CD4-positive, CD25-positive, alpha-beta regulatory T cell (primary cell): ENCODE measurements around the gene CALHM3. TPM values are rescaled to one million over a fixed set of nuclear protein-coding genes. Genes with fewer than 3 reads are reported as not detected.
A peak's percentile ranks its signal among the peaks of the same experiment; 100 is the strongest.
"Not testable (repeated sequence)": the region's sequence is repeated elsewhere in the genome, so short reads cannot be mapped to it uniquely, and the experiment has no call there.

Experiments used
- ATAC-seq, 2 donors: fragments of 150-1000 bp; cut with Tn5 transposase; one replicate each; pipeline ENCODE4 v1.10.0; 2021; ENCODE audit warnings: low read depth in 2 of 2, moderate number of reproducible peaks in 2 of 2, moderate library complexity in 1 of 2
- DNase-seq, 3 donors: peaks; one replicate each; pipeline versions ENCODE4 v3.0.0 to v3.0.0-alpha.2; 2012 to 2022; ENCODE audit warnings: mixed read lengths in 1 of 3
- H3K27ac ChIP-seq: one replicate; pipeline ENCODE4 v1.7.0; 2013; ENCODE audit warnings: mild to moderate bottlenecking, low read length; ENCODE audit not compliant: insufficient read depth, poor library complexity, severe bottlenecking
- H3K27me3 ChIP-seq: one replicate; pipeline ENCODE4 v1.7.0; 2013; ENCODE audit warnings: low read length; ENCODE audit not compliant: control insufficient read depth, insufficient read depth
- H3K36me3 ChIP-seq: one replicate; pipeline ENCODE4 v1.7.0; 2013; ENCODE audit warnings: mild to moderate bottlenecking, low read length, moderate library complexity; ENCODE audit not compliant: control insufficient read depth, insufficient read depth
- H3K4me1 ChIP-seq: 2 replicates; pipeline ENCODE4 v1.7.0; 2013; ENCODE audit warnings: mild to moderate bottlenecking, low read length; ENCODE audit not compliant: insufficient read depth, control insufficient read depth, poor library complexity, severe bottlenecking
- H3K4me3 ChIP-seq: one replicate; pipeline ENCODE4 v1.7.0; 2013; ENCODE audit warnings: low read depth, mild to moderate bottlenecking, low read length, moderate library complexity
- H3K9me3 ChIP-seq, 2 experiments: 1 replicate in 1 of 2; 2 replicates in 1 of 2; pipeline ENCODE4 v1.7.0; 2013; ENCODE audit warnings: low read length in 2 of 2, mild to moderate bottlenecking in 1 of 2, moderate library complexity in 1 of 2; ENCODE audit not compliant: control insufficient read depth in 2 of 2
- H3K27ac Mint-ChIP-seq, 3 donors: one replicate each; pipeline ENCODE4 v1.8.0; 2020 to 2022; ENCODE audit warnings: mild to moderate bottlenecking in 3 of 3, mixed read lengths in 3 of 3, moderate library complexity in 2 of 3
- H3K27me3 Mint-ChIP-seq: one replicate; pipeline ENCODE4 v1.8.0; 2022; ENCODE audit warnings: mild to moderate bottlenecking, mixed read lengths
- H3K36me3 Mint-ChIP-seq: one replicate; pipeline ENCODE4 v1.8.0; 2020; ENCODE audit warnings: mixed read lengths
- H3K4me1 Mint-ChIP-seq, 4 donors: one replicate each; pipeline ENCODE4 v1.8.0; 2020 to 2022; ENCODE audit warnings: mixed read lengths in 4 of 4, mild to moderate bottlenecking in 1 of 4
- H3K4me3 Mint-ChIP-seq, 4 donors: one replicate each; pipeline ENCODE4 v1.8.0; 2020 to 2022; ENCODE audit warnings: mild to moderate bottlenecking in 4 of 4, mixed read lengths in 4 of 4, moderate library complexity in 3 of 4
- H3K9me3 Mint-ChIP-seq, 7 donors: one replicate each; pipeline ENCODE4 v1.8.0; 2020 to 2022; ENCODE audit warnings: mixed read lengths in 7 of 7, mild to moderate bottlenecking in 3 of 7, moderate library complexity in 2 of 7
- polyA plus RNA-seq, 4 donors: library from polyadenylated mRNA; unstranded; fragments of 300-500 nt; fragmentation: Illumina TruSeq; gene quantifications; one replicate each; pipeline ENCODE4 v1.2.3, GENCODE V29; 2021
- total RNA-seq: library from RNA; stranded (reverse); gene quantifications from one replicate; pipeline ENCODE4 v1.2.3, GENCODE V29; 2022

CALHM3 gene
- not detected for total RNA-seq
- not detected for polyA plus RNA-seq

GRCh38 chr10:103479135-103479534, at the start of gene CALHM3:
Gene CALHM3 (minus strand): TSS chr10:103479240. CDS start chr10:103479032, 208 bp downstream.
- ATAC-seq (no peak), DNase-seq (no peak)
- H3K4me3 Mint-ChIP-seq, result no peak within 1 kb of the TSS
- no peaks in the 10 kb centered on the region for H3K36me3 Mint-ChIP-seq
- Histone ChIP-seq H3K4me1 (no peaks in the 10 kb centered on the region), H3K27ac (no peak within 1 kb of the TSS), H3K36me3 (no peaks in the 10 kb centered on the region), H3K27me3 (no peaks in the 10 kb centered on the region), H3K4me3 (no peak within 1 kb of the TSS), H3K9me3 (no peaks in the 10 kb centered on the region)
- H3K27ac Mint-ChIP-seq, result peak within 1 kb of the TSS in 1 of 3 donors; percentile 13
- H3K9me3 Mint-ChIP-seq, result no peaks in the 10 kb centered on the region
- peaks cover under 1% of the 10 kb centered on the region for H3K27me3 Mint-ChIP-seq
- peaks cover 0 to 11% (median 5%) of the 10 kb centered on the region in 4 donors for H3K4me1 Mint-ChIP-seq

GRCh38 chr10:103528549-103528948, 49.5 kb upstream of the CALHM3 start:
- Mint-ChIP-seq H3K27ac (no peak overlapping the region), H3K4me3 (no peak overlapping the region), H3K9me3 (peaks cover 1 to 18% (median 9%) of the 10 kb centered on the region in 7 donors), H3K27me3 (peaks cover 69% of the 10 kb centered on the region), H3K4me1 (no peaks in the 10 kb centered on the region), H3K36me3 (no peaks in the 10 kb centered on the region)
- Histone ChIP-seq H3K27ac (no peak overlapping the region), H3K4me1 (no peaks in the 10 kb centered on the region), H3K27me3 (peaks cover 10% of the 10 kb centered on the region), H3K9me3 (peaks cover 4 to 15% of the 10 kb centered on the region in 2 experiments), H3K36me3 (no peaks in the 10 kb centered on the region), H3K4me3 (no peak overlapping the region)
- DNase-seq, result no peak
- ATAC-seq, result no peak

- not testable (repeated sequence) for H3K36me3 ChIP-seq, H3K4me1 Mint-ChIP-seq, ATAC-seq, H3K27ac Mint-ChIP-seq, H3K27ac ChIP-seq, H3K36me3 Mint-ChIP-seq, H3K4me3 Mint-ChIP-seq, H3K4me3 ChIP-seq, DNase-seq, H3K4me1 ChIP-seq
- Mint-ChIP-seq H3K9me3 (peaks cover 1 to 18% (median 9%) of the 10 kb centered on the region in 7 donors), H3K27me3 (peaks cover 69% of the 10 kb centered on the region)
- H3K27me3 ChIP-seq, result peaks cover 12% of the 10 kb centered on the region
- H3K9me3 ChIP-seq, result peaks cover 4 to 15% of the 10 kb centered on the region in 2 experiments
Observed at GRCh38 chr10:103527476-103527875, 48.4 kb upstream of the CALHM3 start.

- H3K4me3 Mint-ChIP-seq, result no peak overlapping the region
Observed at GRCh38 chr10:103525901-103526300, 46.9 kb upstream of the CALHM3 start.

GRCh38 chr10:103523683-103524082, 44.6 kb upstream of the CALHM3 start:
- no peaks in the 10 kb centered on the region for H3K36me3 ChIP-seq
- no peaks in the 10 kb centered on the region for H3K4me1 Mint-ChIP-seq
- no peak overlapping the region for H3K4me3 Mint-ChIP-seq
- H3K4me1 ChIP-seq, result no peaks in the 10 kb centered on the region
- peaks cover 1 to 16% (median 7%) of the 10 kb centered on the region in 7 donors for H3K9me3 Mint-ChIP-seq
- no peaks in the 10 kb centered on the region for H3K36me3 Mint-ChIP-seq
- no peak overlapping the region for H3K4me3 ChIP-seq
- H3K27me3 ChIP-seq, result peaks cover 12% of the 10 kb centered on the region
- peaks cover 0 to 6% of the 10 kb centered on the region in 2 experiments for H3K9me3 ChIP-seq
- DNase-seq (no peak), ATAC-seq (no peak)
- no peak overlapping the region for H3K27ac Mint-ChIP-seq
- H3K27me3 Mint-ChIP-seq, result peaks cover 49% of the 10 kb centered on the region
- H3K27ac ChIP-seq, result no peak overlapping the region

More at GRCh38 chr10:103525901-103526300, 46.9 kb upstream of the CALHM3 start:
- no peaks in the 10 kb centered on the region for H3K4me1 ChIP-seq
- Mint-ChIP-seq H3K27me3 (peaks cover 65% of the 10 kb centered on the region), H3K27ac (no peak overlapping the region), H3K9me3 (peaks cover 1 to 18% (median 9%) of the 10 kb centered on the region in 7 donors), H3K36me3 (no peaks in the 10 kb centered on the region), H3K4me1 (no peaks in the 10 kb centered on the region)
- peaks cover 4 to 15% of the 10 kb centered on the region in 2 experiments for H3K9me3 ChIP-seq
- H3K36me3 ChIP-seq, result no peaks in the 10 kb centered on the region
- no peak overlapping the region for H3K4me3 ChIP-seq
- H3K27ac ChIP-seq, result no peak overlapping the region
- no peak for DNase-seq
- ATAC-seq, result no peak
- peaks cover 12% of the 10 kb centered on the region for H3K27me3 ChIP-seq

- H3K27ac ChIP-seq, DNase-seq, H3K4me1 Mint-ChIP-seq, H3K4me3 Mint-ChIP-seq, H3K36me3 ChIP-seq, H3K27ac Mint-ChIP-seq, H3K9me3 ChIP-seq, H3K4me3 ChIP-seq, H3K36me3 Mint-ChIP-seq, ATAC-seq, H3K4me1 ChIP-seq: not testable (repeated sequence)
- H3K27me3 ChIP-seq, result peaks cover 12% of the 10 kb centered on the region
- Mint-ChIP-seq H3K27me3 (peaks cover 41% of the 10 kb centered on the region), H3K9me3 (peaks cover 1 to 16% (median 7%) of the 10 kb centered on the region in 7 donors)
Observed at GRCh38 chr10:103522006-103522405, 43.0 kb upstream of the CALHM3 start.

- no peaks in the 10 kb centered on the region for H3K4me1 ChIP-seq
- Mint-ChIP-seq H3K4me1 (peaks cover 0 to 5% (median 1%) of the 10 kb centered on the region in 4 donors), H3K36me3 (no peaks in the 10 kb centered on the region), H3K27me3 (peaks cover 22% of the 10 kb centered on the region), H3K27ac (no peak overlapping the region), H3K4me3 (no peak overlapping the region), H3K9me3 (peaks cover 0 to 7% (median 1%) of the 10 kb centered on the region in 7 donors)
- no peaks in the 10 kb centered on the region for H3K36me3 ChIP-seq
- no peak for ATAC-seq
- no peak overlapping the region for H3K27ac ChIP-seq
- no peak for DNase-seq
- H3K27me3 ChIP-seq, result peaks cover 8% of the 10 kb centered on the region
- peaks cover 0 to 5% of the 10 kb centered on the region in 2 experiments for H3K9me3 ChIP-seq
- no peak overlapping the region for H3K4me3 ChIP-seq
Observed at GRCh38 chr10:103519798-103520197, 40.8 kb upstream of the CALHM3 start.
